ENCODE data around the gene MXD3.

DNA sequence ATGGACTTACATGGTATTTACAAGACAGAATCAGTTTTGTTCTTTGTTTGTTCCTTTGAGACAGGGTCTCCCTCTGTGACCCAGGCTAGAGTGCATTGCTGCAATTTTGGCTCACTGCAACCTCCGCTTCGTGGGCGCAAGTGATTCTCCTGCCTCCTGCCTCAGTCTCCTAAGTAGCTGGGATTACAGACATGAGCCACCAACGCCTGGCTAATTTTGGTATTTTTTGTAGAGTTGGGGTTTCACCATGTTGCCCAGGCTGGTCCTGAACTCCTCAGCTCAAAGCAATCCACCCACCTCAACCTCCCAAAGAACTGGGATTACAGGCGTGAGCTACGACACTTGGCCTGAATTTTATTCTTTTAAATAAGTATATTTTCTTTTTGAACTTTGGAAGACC, 35.8 kb downstream of the MXD3 start:
- TF ChIP-seq ZNF184 (tag by site-specific recombination; IDR thresholded peaks at IDR 0.05) (no peak), ZBTB8A (tag by site-specific recombination; IDR thresholded peaks at IDR 0.05) (no peak), ZNF214 (tag by site-specific recombination; IDR thresholded peaks at IDR 0.05; ENCODE audit: borderline replicate concordance) (no peak), CTCF (tag by site-specific recombination; IDR thresholded peaks at IDR 0.05) (no peak), ZNF776 (tag by site-specific recombination; IDR thresholded peaks at IDR 0.05; ENCODE audit: borderline replicate concordance) (no peak)
